ENCODE results near the gene MROH2B.

- no peak for TF ChIP-seq PLSCR1 (CRISPR knock-in tag; IDR thresholded peaks at IDR 0.05; ENCODE audit: borderline replicate concordance)
- no peak for TF ChIP-seq MAFG (CRISPR knock-in tag; IDR thresholded peaks at IDR 0.05)
- TF ChIP-seq YY1 (IDR thresholded peaks at IDR 0.05; ENCODE audit: insufficient read depth, insufficient replicate concordance, low read depth, low read length), result no peak
- TF ChIP-seq CTCF (CRISPR knock-in tag; IDR thresholded peaks at IDR 0.05), result no peak
- TF ChIP-seq ZNF616 (CRISPR knock-in tag; IDR thresholded peaks at IDR 0.05; ENCODE audit: low read depth), result no peak
Observed at GRCh38 chr5:40960037-40960436, 111.1 kb downstream of the MROH2B start.

All from HepG2 (cell line).